HUES64 (cell line): Measurements from ENCODE around the gene CAPN15.

Source experiments
- H3K27ac ChIP-seq: 2 replicates; pipeline ENCODE4 v1.7.0; 2013; ENCODE audit warnings: low read depth, low read length, inconsistent platforms
- H3K27me3 ChIP-seq: 2 replicates; pipeline ENCODE4 v1.6.1; 2013; ENCODE audit warnings: mild to moderate bottlenecking, low read length; ENCODE audit not compliant: insufficient read depth
- H3K36me3 ChIP-seq: 2 replicates; pipeline ENCODE4 v1.6.1; 2013; ENCODE audit warnings: mild to moderate bottlenecking, low read length; ENCODE audit not compliant: insufficient read depth
- H3K4me1 ChIP-seq: 2 replicates; pipeline ENCODE4 v1.6.1; 2013; ENCODE audit warnings: mild to moderate bottlenecking, low read length, moderate library complexity; ENCODE audit not compliant: insufficient read depth
- H3K4me3 ChIP-seq: 2 replicates; pipeline ENCODE4 v1.5.1; 2013; ENCODE audit warnings: mild to moderate bottlenecking, low read length, moderate library complexity
- H3K9ac ChIP-seq: 2 replicates; pipeline ENCODE4 v1.6.1; 2013; ENCODE audit warnings: mild to moderate bottlenecking, low read depth, low read length
- H3K9me3 ChIP-seq: 2 replicates; pipeline ENCODE4 v1.6.1; 2013; ENCODE audit warnings: low read depth, low read length; ENCODE audit not compliant: insufficient read depth
- WGBS: fragments of 150-250, 120-280 bp; methylation state at CpG from one replicate; pipeline ENCODE4 v1.1.7; 2013; ENCODE audit warnings: missing lambda C conversion rate; 5-methylcytosine and 5-hydroxymethylcytosine counted together

Gene CAPN15

GRCh38 chr16:576823-577201 lies 49.3 kb downstream of the CAPN15 start:
- Histone ChIP-seq H3K9ac (no peak overlapping the region), H3K4me1 (no peaks in the 10 kb centered on the region), H3K36me3 (peaks cover 22% of the 10 kb centered on the region)

GRCh38 chr16:577796-578195 lies 50.3 kb downstream of the CAPN15 start:
- H3K36me3 ChIP-seq = peaks cover 19% of the 10 kb centered on the region
- H3K27ac ChIP-seq = no peak overlapping the region
- 95% methylated on average over 13 of the region's 13 CpGs for WGBS
- no peaks in the 10 kb centered on the region for H3K4me1 ChIP-seq
- H3K27me3 ChIP-seq = no peaks in the 10 kb centered on the region
- no peak overlapping the region for H3K4me3 ChIP-seq
- H3K9me3 ChIP-seq = no peaks in the 10 kb centered on the region
- H3K9ac ChIP-seq = no peak overlapping the region

More at GRCh38 chr16:576823-577201, 49.3 kb downstream of the CAPN15 start:
- H3K27ac ChIP-seq = no peak overlapping the region
- no peaks in the 10 kb centered on the region for H3K27me3 ChIP-seq
- no peak overlapping the region for H3K4me3 ChIP-seq
- 47% methylated on average over 4 of the region's 8 CpGs for whole genome bisulfite sequencing
- no peaks in the 10 kb centered on the region for H3K9me3 ChIP-seq

GRCh38 chr16:578232-578869 lies 50.8 kb downstream of the CAPN15 start:
- no peak overlapping the region for H3K9ac ChIP-seq
- no peaks in the 10 kb centered on the region for H3K4me1 ChIP-seq
- no peaks in the 10 kb centered on the region for H3K27me3 ChIP-seq
- H3K36me3 ChIP-seq = peaks cover 19% of the 10 kb centered on the region
- WGBS = 83% methylated on average over 24 of the region's 24 CpGs
- no peak overlapping the region for H3K4me3 ChIP-seq
- no peak overlapping the region for H3K27ac ChIP-seq
- H3K9me3 ChIP-seq = no peaks in the 10 kb centered on the region

GRCh38 chr16:578870-579405 lies 51.4 kb downstream of the CAPN15 start:
- Histone ChIP-seq H3K4me1 (no peaks in the 10 kb centered on the region), H3K9me3 (no peaks in the 10 kb centered on the region), H3K36me3 (peaks cover 19% of the 10 kb centered on the region), H3K9ac (no peak overlapping the region), H3K27me3 (no peaks in the 10 kb centered on the region), H3K4me3 (peak overlapping the region; percentile 31; the same call in 1 of the 2 replicates), H3K27ac (no peak overlapping the region)
- WGBS = 15% methylated on average over 34 of the region's 34 CpGs

GRCh38 chr16:580141-580945 lies 52.8 kb downstream of the CAPN15 start:
- H3K9me3 ChIP-seq = no peaks in the 10 kb centered on the region
- H3K4me3 ChIP-seq = no peak overlapping the region
- no peaks in the 10 kb centered on the region for H3K4me1 ChIP-seq
- no peak overlapping the region for H3K27ac ChIP-seq
- WGBS = 93% methylated on average over 27 of the region's 27 CpGs
- H3K27me3 ChIP-seq = no peaks in the 10 kb centered on the region
- H3K36me3 ChIP-seq = peaks cover 8% of the 10 kb centered on the region
- no peak overlapping the region for H3K9ac ChIP-seq

- Histone ChIP-seq H3K9me3 (no peaks in the 10 kb centered on the region), H3K27me3 (peaks cover 6% of the 10 kb centered on the region), H3K9ac (no peak overlapping the region), H3K36me3 (peaks cover 1% of the 10 kb centered on the region), H3K4me1 (no peaks in the 10 kb centered on the region), H3K27ac (no peak overlapping the region), H3K4me3 (no peak overlapping the region)
- WGBS = 94% methylated on average over 19 of the region's 19 CpGs
These were observed 53.5 kb downstream of the CAPN15 start for GRCh38 chr16:580946-581498.

GRCh38 chr16:582218-582613 lies 54.7 kb downstream of the CAPN15 start:
- WGBS = 84% methylated on average over 18 of the region's 18 CpGs
- Histone ChIP-seq H3K27ac (no peak overlapping the region), H3K27me3 (peaks cover 18% of the 10 kb centered on the region), H3K4me1 (no peaks in the 10 kb centered on the region), H3K9me3 (no peaks in the 10 kb centered on the region), H3K36me3 (no peaks in the 10 kb centered on the region; the same call in 1 of the 2 replicates), H3K9ac (no peak overlapping the region), H3K4me3 (no peak overlapping the region)

- peaks cover 22% of the 10 kb centered on the region for H3K27me3 ChIP-seq
- no peaks in the 10 kb centered on the region for H3K4me1 ChIP-seq
- no peaks in the 10 kb centered on the region; the same call in 1 of the 2 replicates for H3K36me3 ChIP-seq
- no peak overlapping the region; the same call in 1 of the 2 replicates for H3K27ac ChIP-seq
- 86% methylated on average over 21 of the region's 21 CpGs for WGBS
- no peaks in the 10 kb centered on the region for H3K9me3 ChIP-seq
- no peak overlapping the region for H3K4me3 ChIP-seq
- no peak overlapping the region for H3K9ac ChIP-seq
These were observed 55.3 kb downstream of the CAPN15 start for GRCh38 chr16:582614-583331.

- H3K9ac ChIP-seq = no peak overlapping the region
- H3K36me3 ChIP-seq = no peaks in the 10 kb centered on the region; the same call in 1 of the 2 replicates
- H3K4me1 ChIP-seq = peaks cover 4% of the 10 kb centered on the region; the same call in 1 of the 2 replicates
- H3K27me3 ChIP-seq = peaks cover 22% of the 10 kb centered on the region
- no peak overlapping the region; the same call in 1 of the 2 replicates for H3K27ac ChIP-seq
- H3K9me3 ChIP-seq = no peaks in the 10 kb centered on the region
- peak overlapping the region; percentile 31; the same call in 1 of the 2 replicates for H3K4me3 ChIP-seq
- WGBS = 17% methylated on average over 16 of the region's 16 CpGs
These were observed 55.9 kb downstream of the CAPN15 start for GRCh38 chr16:583470-583814.

- H3K9me3 ChIP-seq = no peaks in the 10 kb centered on the region
- no peak overlapping the region for H3K9ac ChIP-seq
- H3K27ac ChIP-seq = no peak overlapping the region
- WGBS = 40% methylated on average over 37 of the region's 38 CpGs
- H3K36me3 ChIP-seq = no peaks in the 10 kb centered on the region; the same call in 1 of the 2 replicates
- peak overlapping the region; percentile 31; the same call in 1 of the 2 replicates for H3K4me3 ChIP-seq
- H3K27me3 ChIP-seq = peaks cover 22% of the 10 kb centered on the region
- peaks cover 4% of the 10 kb centered on the region; the same call in 1 of the 2 replicates for H3K4me1 ChIP-seq
These were observed 56.5 kb downstream of the CAPN15 start for GRCh38 chr16:583815-584591.
